ENCODE data around the gene RBM33. TPM values are rescaled to one million over a fixed set of nuclear protein-coding genes. Genes with fewer than 3 reads are reported as not detected.

RBM33 gene
- total RNA-seq, 4 donors from 2014 or later = 20.6 to 85.1 (median 38.4) TPM

DNA sequence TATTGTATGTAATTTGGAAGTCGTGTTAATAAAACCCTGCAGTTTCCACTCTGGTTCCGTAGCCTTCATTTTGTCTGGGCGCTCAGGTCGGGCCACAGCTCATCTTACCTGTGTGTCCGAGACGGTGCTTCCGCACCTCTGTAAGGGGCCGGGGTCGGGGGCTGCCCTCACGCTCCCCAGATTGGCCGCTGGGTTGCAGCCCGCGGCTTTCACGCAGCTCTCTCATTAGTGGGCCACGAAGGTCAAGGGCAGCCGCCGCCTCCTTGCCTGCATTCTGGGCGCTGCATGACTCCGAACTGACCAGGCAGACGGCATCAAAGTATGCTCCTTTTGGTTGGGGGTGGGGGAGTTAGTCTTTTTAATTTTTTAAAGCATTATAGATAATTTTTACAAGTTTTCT, 137.0 kb downstream of the RBM33 start:
- H3K4me1 ChIP-seq = no peaks in the 10 kb centered on the region
- H3K9me3 ChIP-seq = no peaks in the 10 kb centered on the region
- no peak for DNase-seq
- no peak overlapping the region for H3K27ac ChIP-seq
- no peak overlapping the region for H3K4me3 ChIP-seq
- intact Hi-C loops (cut with DNase I; ENCODE audit: low total_unique reads) = no loop called here
- TF ChIP-seq, protein P1, sequence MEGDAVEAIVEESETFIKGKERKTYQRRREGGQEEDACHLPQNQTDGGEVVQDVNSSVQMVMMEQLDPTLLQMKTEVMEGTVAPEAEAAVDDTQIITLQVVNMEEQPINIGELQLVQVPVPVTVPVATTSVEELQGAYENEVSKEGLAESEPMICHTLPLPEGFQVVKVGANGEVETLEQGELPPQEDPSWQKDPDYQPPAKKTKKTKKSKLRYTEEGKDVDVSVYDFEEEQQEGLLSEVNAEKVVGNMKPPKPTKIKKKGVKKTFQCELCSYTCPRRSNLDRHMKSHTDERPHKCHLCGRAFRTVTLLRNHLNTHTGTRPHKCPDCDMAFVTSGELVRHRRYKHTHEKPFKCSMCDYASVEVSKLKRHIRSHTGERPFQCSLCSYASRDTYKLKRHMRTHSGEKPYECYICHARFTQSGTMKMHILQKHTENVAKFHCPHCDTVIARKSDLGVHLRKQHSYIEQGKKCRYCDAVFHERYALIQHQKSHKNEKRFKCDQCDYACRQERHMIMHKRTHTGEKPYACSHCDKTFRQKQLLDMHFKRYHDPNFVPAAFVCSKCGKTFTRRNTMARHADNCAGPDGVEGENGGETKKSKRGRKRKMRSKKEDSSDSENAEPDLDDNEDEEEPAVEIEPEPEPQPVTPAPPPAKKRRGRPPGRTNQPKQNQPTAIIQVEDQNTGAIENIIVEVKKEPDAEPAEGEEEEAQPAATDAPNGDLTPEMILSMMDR (IDR thresholded peaks at IDR 0.05) = no peak
- TF ChIP-seq POLR2A (IDR thresholded peaks at IDR 0.05) = no peak
- H3K27me3 ChIP-seq = no peaks in the 10 kb centered on the region
- H3K36me3 ChIP-seq = no peaks in the 10 kb centered on the region

DNA sequence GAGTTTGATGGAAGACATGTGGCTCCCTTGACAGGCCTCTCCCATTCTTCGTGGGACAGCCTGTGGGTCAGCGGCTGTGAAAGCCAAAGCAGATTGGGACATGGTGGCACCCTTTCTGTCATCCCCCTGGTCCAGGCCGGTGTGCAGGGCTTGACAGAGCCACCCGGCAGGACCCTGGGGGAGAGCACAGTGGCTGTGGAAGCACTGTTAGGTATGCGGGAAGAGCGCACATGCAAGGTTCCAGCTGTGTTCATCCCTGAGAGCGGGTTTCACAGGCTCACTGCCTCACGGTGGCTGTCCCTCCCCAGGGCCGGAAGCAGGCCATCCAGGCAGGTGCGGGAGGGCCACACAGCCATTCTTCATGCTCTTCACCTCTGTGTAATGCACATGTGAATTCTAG, 138.0 kb downstream of the RBM33 start:
- no peak for TF ChIP-seq POLR2A (IDR thresholded peaks at IDR 0.05)
- TF ChIP-seq, protein P1 (IDR thresholded peaks at IDR 0.05) = no peak
- intact Hi-C loops (cut with DNase I; ENCODE audit: low total_unique reads) = no loop called here
- no peaks in the 10 kb centered on the region for H3K27me3 ChIP-seq
- H3K27ac ChIP-seq = no peak overlapping the region
- no peak for DNase-seq
- H3K36me3 ChIP-seq = no peaks in the 10 kb centered on the region
- no peak overlapping the region for H3K4me3 ChIP-seq
- H3K9me3 ChIP-seq = no peaks in the 10 kb centered on the region
- H3K4me1 ChIP-seq = no peaks in the 10 kb centered on the region

DNA sequence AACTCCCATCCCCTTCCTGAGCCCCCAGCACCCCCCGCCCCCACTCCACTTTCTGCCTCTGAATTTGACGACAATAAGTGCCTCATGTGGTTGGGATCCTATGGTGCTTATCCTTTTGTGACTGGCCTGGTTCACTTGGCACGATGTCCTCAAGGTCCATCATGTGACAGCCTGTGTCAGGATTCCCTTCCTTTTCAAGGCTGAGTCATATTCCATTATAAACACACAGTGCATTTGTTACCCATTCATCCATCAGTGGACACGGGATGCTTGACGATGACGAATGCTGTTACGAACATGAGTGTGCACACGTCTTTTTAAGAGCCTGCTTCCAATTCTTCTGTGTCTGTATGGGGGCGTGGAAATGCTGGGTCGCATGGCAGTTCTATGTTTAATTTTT, 141.1 kb downstream of the RBM33 start:
- Histone ChIP-seq H3K4me1 (no peaks in the 10 kb centered on the region), H3K4me3 (no peak overlapping the region), H3K9me3 (no peaks in the 10 kb centered on the region), H3K36me3 (no peaks in the 10 kb centered on the region), H3K27ac (no peak overlapping the region), H3K27me3 (no peaks in the 10 kb centered on the region)
- intact Hi-C loops (cut with DNase I; ENCODE audit: low total_unique reads) = no loop called here
- no peak for DNase-seq
- TF ChIP-seq, protein P1 (IDR thresholded peaks at IDR 0.05) = no peak
- no peak for TF ChIP-seq POLR2A (IDR thresholded peaks at IDR 0.05)

DNA sequence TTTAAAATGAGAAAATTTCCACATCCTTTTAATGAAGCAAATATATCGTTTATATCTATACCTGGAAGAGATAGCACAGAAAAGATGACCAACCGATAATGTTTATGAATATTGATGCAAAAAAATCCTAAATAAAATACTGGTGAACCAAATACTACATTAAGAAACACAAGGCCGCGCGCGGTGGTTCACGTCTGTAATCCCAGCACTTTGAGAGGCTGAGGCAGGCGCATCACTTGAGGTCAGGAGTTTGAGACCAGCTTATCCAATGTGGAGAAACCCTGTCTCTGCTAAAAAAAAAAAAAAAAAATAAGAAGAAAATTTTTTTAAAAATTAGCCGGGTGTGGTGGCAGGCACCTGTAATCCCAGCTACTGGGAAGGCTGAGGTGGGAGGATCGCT, 142.0 kb downstream of the RBM33 start:
- intact Hi-C loops (cut with DNase I; ENCODE audit: low total_unique reads) = no loop called here

DNA sequence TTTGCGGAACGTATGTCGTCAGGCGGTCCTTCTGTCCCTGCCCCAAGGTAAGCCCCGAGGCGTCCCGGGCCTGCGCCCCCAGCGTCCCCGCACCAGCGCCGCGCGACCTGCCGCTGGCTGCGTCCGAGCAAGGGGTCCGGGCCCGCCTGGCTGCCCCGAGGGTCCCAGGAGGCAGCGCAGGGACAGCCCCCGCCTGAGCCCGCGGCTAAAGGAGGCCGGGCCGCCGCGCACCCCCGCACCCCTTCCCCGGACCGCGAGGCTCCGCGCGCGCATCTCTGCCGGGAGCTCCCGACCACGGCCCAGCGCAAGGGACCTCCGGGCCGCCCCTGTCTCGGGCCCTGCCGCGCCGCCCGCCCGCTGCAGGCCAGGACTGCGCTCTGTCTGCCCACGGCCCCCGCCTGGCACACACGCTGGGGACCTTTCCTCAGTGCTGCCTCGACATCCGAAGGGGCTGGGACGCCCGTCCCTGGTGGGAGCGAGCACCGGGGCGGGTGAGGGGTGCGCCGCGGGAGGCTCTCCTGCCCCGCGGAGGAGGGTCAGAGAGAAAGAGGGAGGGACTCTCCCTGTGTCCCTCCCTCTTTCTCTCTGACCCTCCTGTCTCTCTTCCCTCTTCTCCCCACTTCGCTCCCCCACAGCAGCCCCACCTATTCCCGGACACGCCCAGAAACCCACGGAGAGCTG, 142.8 kb downstream of the RBM33 start:
- Histone ChIP-seq H3K36me3 (no peaks in the 10 kb centered on the region), H3K27me3 (no peaks in the 10 kb centered on the region), H3K9me3 (no peaks in the 10 kb centered on the region), H3K27ac (no peak overlapping the region), H3K4me3 (peak overlapping the region; percentile 9 to 41), H3K4me1 (no peaks in the 10 kb centered on the region)
- intact Hi-C loops (cut with DNase I; ENCODE audit: low total_unique reads) = no loop called here
- TF ChIP-seq POLR2A (IDR thresholded peaks at IDR 0.05) = no peak
- TF ChIP-seq, protein P1 (IDR thresholded peaks at IDR 0.05) = no peak
- no peak for DNase-seq

More for the DNA sequence above, 142.0 kb downstream of the RBM33 start:
- no peak for TF ChIP-seq POLR2A (IDR thresholded peaks at IDR 0.05)
- TF ChIP-seq, protein P1 (IDR thresholded peaks at IDR 0.05) = no peak
- Histone ChIP-seq H3K27me3 (no peaks in the 10 kb centered on the region), H3K36me3 (no peaks in the 10 kb centered on the region), H3K4me3 (no peak overlapping the region), H3K27ac (no peak overlapping the region), H3K4me1 (no peaks in the 10 kb centered on the region), H3K9me3 (no peaks in the 10 kb centered on the region)
- DNase-seq = no peak
